Hepatocyte (in vitro differentiated cells): Measurements from ENCODE around the gene COX7A1. TPM values are rescaled to one million over a fixed set of nuclear protein-coding genes. Genes with fewer than 3 reads are reported as not detected.

Experiments used
- DNase-seq: peaks from one replicate; pipeline ENCODE4 v3.0.0-alpha.2; 2016; ENCODE audit warnings: low spot score
- H2AFZ ChIP-seq: fragments of 200-600 bp; sonication (generic); 2 replicates; pipeline ENCODE4 v1.6.0; 2016; ENCODE audit warnings: antibody characterized with exemption, mild to moderate bottlenecking
- H3K27ac ChIP-seq: fragments of 200-600 bp; sonication (generic); 2 replicates; pipeline ENCODE4 v1.5.1; 2016; ENCODE audit warnings: mild to moderate bottlenecking
- H3K27me3 ChIP-seq: fragments of 200-600 bp; sonication (generic); 2 replicates; pipeline ENCODE4 v1.6.1; 2016
- H3K36me3 ChIP-seq: fragments of 200-600 bp; sonication (generic); replicated peaks from 2 replicates; pipeline ENCODE4 v1.5.1; 2016; ENCODE audit warnings: low read depth; ENCODE audit not compliant: insufficient read depth
- H3K4me1 ChIP-seq: fragments of 200-600 bp; sonication (generic); 2 replicates; pipeline ENCODE4 v1.5.1; 2016; ENCODE audit warnings: mild to moderate bottlenecking, moderate library complexity; ENCODE audit not compliant: insufficient read depth
- H3K4me2 ChIP-seq: fragments of 200-600 bp; sonication (generic); 2 replicates; pipeline ENCODE4 v1.6.0; 2016
- H3K4me3 ChIP-seq: fragments of 200-600 bp; sonication (generic); 2 replicates; pipeline ENCODE4 v1.5.1; 2016; ENCODE audit warnings: mild to moderate bottlenecking
- H3K79me2 ChIP-seq: fragments of 200-600 bp; sonication (generic); 2 replicates; pipeline ENCODE4 v1.6.0; 2017; ENCODE audit warnings: mild to moderate bottlenecking
- H3K9me2 ChIP-seq: fragments of 200-600 bp; sonication (generic); replicated peaks from 2 replicates; pipeline ENCODE4 v1.6.0; 2017; ENCODE audit warnings: mild to moderate bottlenecking; ENCODE audit not compliant: insufficient read depth
- H3K9me3 ChIP-seq: fragments of 200-600 bp; sonication (generic); 2 replicates; pipeline ENCODE4 v1.5.1; 2016; ENCODE audit warnings: low read depth, mild to moderate bottlenecking
- H4K20me1 ChIP-seq: fragments of 200-600 bp; sonication (generic); 2 replicates; pipeline ENCODE4 v1.6.0; 2016; ENCODE audit warnings: mild to moderate bottlenecking; ENCODE audit not compliant: insufficient read depth, poor library complexity, severe bottlenecking
- CTCF ChIP-seq: fragments of 200-600 bp; sonication (generic); IDR thresholded peaks from 2 replicates; pipeline ENCODE4 v1.5.1; 2016; ENCODE audit warnings: antibody characterized with exemption, mild to moderate bottlenecking; ENCODE audit not compliant: poor library complexity
- EZH2 ChIP-seq: fragments of 200-600 bp; sonication (generic); IDR thresholded peaks from 2 replicates; pipeline ENCODE4 v1.6.1; 2016; ENCODE audit warnings: antibody characterized with exemption, mild to moderate bottlenecking, borderline replicate concordance
- EZH2phosphoT487 ChIP-seq: fragments of 200-600 bp; sonication (generic); IDR thresholded peaks from one replicate; pipeline ENCODE4 v1.6.1; 2018; ENCODE audit warnings: antibody characterized with exemption, mild to moderate bottlenecking, low read depth, moderate library complexity; ENCODE audit not compliant: unreplicated experiment, severe bottlenecking
- WGBS: methylation state at CpG from one replicate; pipeline ENCODE4 v1.1.6; 2016; ENCODE audit warnings: low lambda C conversion rate; ENCODE audit errors: missing lambda C conversion rate; 5-methylcytosine and 5-hydroxymethylcytosine counted together
- polyA plus RNA-seq: library from polyadenylated mRNA; unstranded; fragments of >200 nt; fragmentation: Nextera tagmentation; extraction: Ambion mirVana; gene quantifications from 2 replicates; pipeline ENCODE4 v1.2.1, GENCODE V29; 2016
- total RNA-seq: library from RNA; depleted of rRNA; stranded (reverse); fragments of >200 nt; gene quantifications from 2 replicates; pipeline ENCODE4 v1.2.3, GENCODE V29; 2014

Gene COX7A1
- total and polyA plus RNA-seq, 2 experiments from 2014 or later = not detected

- Histone ChIP-seq H3K4me2 (no peak overlapping the region), H3K9me3 (no peaks in the 10 kb centered on the region), H2AFZ (no peak overlapping the region), H3K9me2 (no peaks in the 10 kb centered on the region), H3K4me1 (peaks cover 12% of the 10 kb centered on the region), H3K36me3 (no peaks in the 10 kb centered on the region), H3K27ac (no peak overlapping the region), H3K4me3 (no peak overlapping the region), H3K27me3 (no peaks in the 10 kb centered on the region), H4K20me1 (no peaks in the 10 kb centered on the region), H3K79me2 (peaks cover 27% of the 10 kb centered on the region)
- no peak for DNase-seq
- WGBS = 94% methylated on average over 10 of the region's 10 CpGs
- no peak for TF ChIP-seq EZH2phosphoT487
Observed at GRCh38 chr19:36112678-36113077, 39.6 kb downstream of the COX7A1 start.

- H3K27me3 ChIP-seq = no peaks in the 10 kb centered on the region
- H3K9me2 ChIP-seq = no peaks in the 10 kb centered on the region
- H3K4me2 ChIP-seq = no peak overlapping the region
- no peak overlapping the region for H2AFZ ChIP-seq
- peaks cover 12% of the 10 kb centered on the region for H3K79me2 ChIP-seq
- TF ChIP-seq EZH2 = no peak
- no peak for TF ChIP-seq CTCF
- no peak for TF ChIP-seq EZH2phosphoT487
- no peak overlapping the region for H3K27ac ChIP-seq
- no peaks in the 10 kb centered on the region for H3K9me3 ChIP-seq
- no peak overlapping the region for H3K4me3 ChIP-seq
- H4K20me1 ChIP-seq = no peaks in the 10 kb centered on the region
- DNase-seq = no peak
- WGBS = 86% methylated on average over 12 of the region's 13 CpGs
- no peaks in the 10 kb centered on the region for H3K36me3 ChIP-seq
- H3K4me1 ChIP-seq = peaks cover 8% of the 10 kb centered on the region
Observed at GRCh38 chr19:36111200-36111539, 41.1 kb downstream of the COX7A1 start.

- no peaks in the 10 kb centered on the region for H3K27me3 ChIP-seq
- no peak for TF ChIP-seq EZH2phosphoT487
- TF ChIP-seq CTCF = no peak
- no peak for TF ChIP-seq EZH2
- no peaks in the 10 kb centered on the region for H3K9me3 ChIP-seq
- no peaks in the 10 kb centered on the region for H4K20me1 ChIP-seq
- H3K4me1 ChIP-seq = peaks cover 6% of the 10 kb centered on the region
- H2AFZ ChIP-seq = no peak within 1 kb of the TSS
- no peaks in the 10 kb centered on the region for H3K9me2 ChIP-seq
- no peaks in the 10 kb centered on the region for H3K36me3 ChIP-seq
- H3K4me2 ChIP-seq = no peak within 1 kb of the TSS
- 89% methylated on average over 1 of the region's 1 CpG for whole genome bisulfite sequencing
- no peak within 1 kb of the TSS for H3K27ac ChIP-seq
- H3K79me2 ChIP-seq = peaks cover 10% of the 10 kb centered on the region
- no peak for DNase-seq
- no peak within 1 kb of the TSS for H3K4me3 ChIP-seq
Observed at GRCh38 chr19:36110487-36111199, 41.6 kb downstream of the COX7A1 start, which contains the start of gene OVOL3. Gene OVOL3, plus strand, starts transcription at chr19:36111143. Its CDS starts 60 bp downstream, at chr19:36111203.

- no peak overlapping the region for H3K27ac ChIP-seq
- H2AFZ ChIP-seq = no peak overlapping the region
- no peaks in the 10 kb centered on the region for H4K20me1 ChIP-seq
- 92% methylated on average over 3 of the region's 3 CpGs for WGBS
- peaks cover 3% of the 10 kb centered on the region for H3K4me1 ChIP-seq
- no peak overlapping the region for H3K4me2 ChIP-seq
- H3K9me2 ChIP-seq = no peaks in the 10 kb centered on the region
- H3K79me2 ChIP-seq = peaks cover 2% of the 10 kb centered on the region
- H3K4me3 ChIP-seq = no peak overlapping the region
- TF ChIP-seq EZH2 (no peak), EZH2phosphoT487 (no peak), CTCF (no peak)
- H3K27me3 ChIP-seq = no peaks in the 10 kb centered on the region
- no peak for DNase-seq
- no peaks in the 10 kb centered on the region for H3K36me3 ChIP-seq
- no peaks in the 10 kb centered on the region for H3K9me3 ChIP-seq
Observed at GRCh38 chr19:36108684-36109083, 43.6 kb downstream of the COX7A1 start.
